ENCODE measurements around the gene PRAME.

Gene PRAME

GRCh38 chr22:22579869-22580604 lies 21.0 kb upstream of the PRAME start:
- DNase-seq (ENCODE audit: low spot score): no peak

GRCh38 chr22:22578702-22579424 lies 19.8 kb upstream of the PRAME start:
- peak; percentile 17 for DNase-seq (ENCODE audit: low spot score)

GRCh38 chr22:22576989-22577427 lies 17.9 kb upstream of the PRAME start:
- no peak for DNase-seq (ENCODE audit: low spot score)

- DNase-seq (ENCODE audit: low spot score): peak; percentile 41
Observed at GRCh38 chr22:22576244-22576988, 17.4 kb upstream of the PRAME start.

GRCh38 chr22:22574361-22574760 lies 15.3 kb upstream of the PRAME start:
- no peak for DNase-seq (ENCODE audit: low spot score)

GRCh38 chr22:22573047-22573889 lies 14.2 kb upstream of the PRAME start:
- DNase-seq (ENCODE audit: low spot score): no peak

GRCh38 chr22:22571862-22572261 lies 12.8 kb upstream of the PRAME start:
- DNase-seq (ENCODE audit: low spot score): no peak

- no peak for DNase-seq (ENCODE audit: low spot score)
Observed at GRCh38 chr22:22571429-22571828, 12.4 kb upstream of the PRAME start.

GRCh38 chr22:22569218-22569617 lies 10.2 kb upstream of the PRAME start:
- no peak for DNase-seq (ENCODE audit: low spot score)

- no peak for DNase-seq (ENCODE audit: low spot score)
Observed at GRCh38 chr22:22565981-22566380, 6.9 kb upstream of the PRAME start.

- no peak for DNase-seq (ENCODE audit: low spot score)
Observed at GRCh38 chr22:22558071-22558971, 744 bp downstream of the PRAME start.

- DNase-seq (ENCODE audit: low spot score): no peak
Observed at GRCh38 chr22:22556995-22557925, 1.8 kb downstream of the PRAME start.

- DNase-seq (ENCODE audit: low spot score): no peak
Observed at GRCh38 chr22:22556578-22556977, 2.5 kb downstream of the PRAME start.

- no peak for DNase-seq (ENCODE audit: low spot score)
Observed at GRCh38 chr22:22555596-22555995, 3.5 kb downstream of the PRAME start.

GRCh38 chr22:22554587-22555284 lies 4.3 kb downstream of the PRAME start:
- DNase-seq (ENCODE audit: low spot score): no peak

- DNase-seq (ENCODE audit: low spot score): no peak
Observed at GRCh38 chr22:22553735-22554586, 5.1 kb downstream of the PRAME start.

- no peak for DNase-seq (ENCODE audit: low spot score)
Observed at GRCh38 chr22:22553141-22553540, 5.9 kb downstream of the PRAME start.

GRCh38 chr22:22552630-22553029 lies 6.4 kb downstream of the PRAME start:
- DNase-seq (ENCODE audit: low spot score): peak; percentile 6

Data from RKO (cell line).